ENCODE measurements around the gene STK32B. TPM values are rescaled to one million over a fixed set of nuclear protein-coding genes. Genes with fewer than 3 reads are reported as not detected.

The STK32B gene
- total RNA-seq, 1 experiment from 2014 or later, result 15.1 TPM

- H3K27ac ChIP-seq (ENCODE audit: low read depth, low read length, poor library complexity, severe bottlenecking), result no peak overlapping the region
- BruUV-seq (replicated peaks), result no TSS peak
- TF ChIP-seq CTCF (conservative IDR thresholded peaks at IDR 0.05; ENCODE audit: low read depth, low read length), result no peak
- TF ChIP-seq EZH2 (IDR thresholded peaks at IDR 0.05; ENCODE audit: borderline replicate concordance, low read depth, low read length, poor library complexity, severe bottlenecking), result no peak
- no peaks in the 10 kb centered on the region for H3K36me3 ChIP-seq (ENCODE audit: insufficient read depth, low read length, poor library complexity, severe bottlenecking)
- no peaks in the 10 kb centered on the region for H3K27me3 ChIP-seq (replicated peaks; ENCODE audit: insufficient read depth, low read depth, low read length, poor library complexity)
- ChIA-PET POLR2A (ENCODE audit: low non-redundant PET) (interaction anchor here (0.5 kb wide), 1 partner anchor 42 kb away, joined by 4 read pairs; no protein-coding TSS in a partner anchor), CTCF (no interaction called here)
- H3K9me3 ChIP-seq (ENCODE audit: low read depth, low read length, poor library complexity, severe bottlenecking), result no peaks in the 10 kb centered on the region
- H3K4me3 ChIP-seq (ENCODE audit: low read depth, low read length, poor library complexity, severe bottlenecking), result no peak overlapping the region
- DNase-seq (ENCODE audit: low spot score), result no peak
- intact Hi-C loops (cut with micrococcal nuclease; ENCODE audit: unreplicated experiment), result no loop called here
- no peaks in the 10 kb centered on the region for H3K4me1 ChIP-seq (ENCODE audit: insufficient read depth, low read length, poor library complexity, severe bottlenecking)
Measured at GRCh38 chr4:5257086-5257485, 205.8 kb downstream of the STK32B start.

GRCh38 chr4:5259471-5259870, 208.2 kb downstream of the STK32B start:
- BruUV-seq (replicated peaks), result no TSS peak
- no peaks in the 10 kb centered on the region for H3K36me3 ChIP-seq (ENCODE audit: insufficient read depth, low read length, poor library complexity, severe bottlenecking)
- no peak for DNase-seq (ENCODE audit: low spot score)
- H3K9me3 ChIP-seq (ENCODE audit: low read depth, low read length, poor library complexity, severe bottlenecking), result no peaks in the 10 kb centered on the region
- ChIA-PET POLR2A (ENCODE audit: low non-redundant PET) (interaction anchor here (0.6 kb wide), 1 partner anchor 122 kb away, joined by 3 read pairs; no protein-coding TSS in a partner anchor), CTCF (no interaction called here)
- no peaks in the 10 kb centered on the region for H3K4me1 ChIP-seq (ENCODE audit: insufficient read depth, low read length, poor library complexity, severe bottlenecking)
- intact Hi-C loops (cut with micrococcal nuclease; ENCODE audit: unreplicated experiment), result no loop called here
- no peaks in the 10 kb centered on the region for H3K27me3 ChIP-seq (replicated peaks; ENCODE audit: insufficient read depth, low read depth, low read length, poor library complexity)
- H3K27ac ChIP-seq (ENCODE audit: low read depth, low read length, poor library complexity, severe bottlenecking), result no peak overlapping the region
- no peak overlapping the region for H3K4me3 ChIP-seq (ENCODE audit: low read depth, low read length, poor library complexity, severe bottlenecking)
- TF ChIP-seq CTCF (conservative IDR thresholded peaks at IDR 0.05; ENCODE audit: low read depth, low read length) (no peak), EZH2 (IDR thresholded peaks at IDR 0.05; ENCODE audit: borderline replicate concordance, low read depth, low read length, poor library complexity, severe bottlenecking) (no peak)

- Histone ChIP-seq H3K27ac (ENCODE audit: low read depth, low read length, poor library complexity, severe bottlenecking) (no peak overlapping the region), H3K27me3 (replicated peaks; ENCODE audit: insufficient read depth, low read depth, low read length, poor library complexity) (no peaks in the 10 kb centered on the region), H3K9me3 (ENCODE audit: low read depth, low read length, poor library complexity, severe bottlenecking) (no peaks in the 10 kb centered on the region), H3K4me3 (ENCODE audit: low read depth, low read length, poor library complexity, severe bottlenecking) (no peak overlapping the region), H3K36me3 (ENCODE audit: insufficient read depth, low read length, poor library complexity, severe bottlenecking) (no peaks in the 10 kb centered on the region), H3K4me1 (ENCODE audit: insufficient read depth, low read length, poor library complexity, severe bottlenecking) (no peaks in the 10 kb centered on the region)
- DNase-seq (ENCODE audit: low spot score), result no peak
- BruUV-seq (replicated peaks), result no TSS peak
- ChIA-PET POLR2A (ENCODE audit: low non-redundant PET) (interaction anchor here (0.6 kb wide), 1 partner anchor 122 kb away, joined by 3 read pairs; no protein-coding TSS in a partner anchor), CTCF (no interaction called here)
- TF ChIP-seq EZH2 (IDR thresholded peaks at IDR 0.05; ENCODE audit: borderline replicate concordance, low read depth, low read length, poor library complexity, severe bottlenecking) (no peak), CTCF (conservative IDR thresholded peaks at IDR 0.05; ENCODE audit: low read depth, low read length) (no peak)
- intact Hi-C loops (cut with micrococcal nuclease; ENCODE audit: unreplicated experiment), result no loop called here
Measured at GRCh38 chr4:5260121-5260520, 208.8 kb downstream of the STK32B start.

Measured in A673 (cell line).